HCT116 (cell line): ENCODE data around the gene PRLHR. TPM values are rescaled to one million over a fixed set of nuclear protein-coding genes. Genes with fewer than 3 reads are reported as not detected.

Experiments
- ATAC-seq: fragments of 200-7000 bp; cut with Tn5 transposase; 2 replicates; pipeline ENCODE4 v1.9.1; 2020; ENCODE audit warnings: mild to moderate bottlenecking, moderate library complexity
- BruUV-seq: library from RNA; stranded (reverse); fragments of 400-500 nt; replicated peaks from 2 replicates; lab custom pipeline; 2021; lab: Mats Ljungman, UMichigan
- CTCF ChIA-PET: fragments of 300-600 bp; sonication (Branson Sonifier 250); formaldehyde crosslinking; loops from one replicate; lab custom pipeline; 2021; ENCODE audit warnings: antibody characterized with exemption; lab: Charles Lee
- POLR2A ChIA-PET: fragments of 300-600, 350-600 bp; sonication (Branson Sonifier 250); formaldehyde crosslinking; loops from one replicate; lab custom pipeline; 2021; ENCODE audit warnings: antibody characterized with exemption; lab: Charles Lee
- RAD21 ChIA-PET, 2 experiments: fragments of 300-600 bp; sonication (Branson Sonifier 250); formaldehyde crosslinking; loops; one replicate each; lab custom pipeline; 2023; ENCODE audit warnings: low total read pairs in 2 of 2; ENCODE audit not compliant: uncharacterized antibody in 2 of 2, unreplicated experiment in 2 of 2, low non-redundant PET in 1 of 2; lab: Charles Lee
- DNase-seq: peaks from one replicate; pipeline ENCODE4 v3.0.0-alpha.2; 2010; ENCODE audit warnings: low read depth, low spot score
- H2AFZ ChIP-seq: fragments of 200-600 bp; shearing (Covaris generic), sonication (generic); 2 replicates; pipeline ENCODE4 v1.6.1; 2017; ENCODE audit warnings: low read depth, mixed run types, mixed read lengths, antibody characterized with exemption, low read length; ENCODE audit not compliant: poor library complexity, severe bottlenecking
- H3K27ac ChIP-seq: 2 replicates; pipeline ENCODE4 v1.5.1; 2012; ENCODE audit warnings: low read depth, low read length
- H3K27me3 ChIP-seq: fragments of 200-600 bp; sonication (generic); 2 replicates; pipeline ENCODE4 v1.6.1; 2016; ENCODE audit warnings: mixed run types, low read length, mixed read lengths; ENCODE audit not compliant: insufficient read depth
- H3K36me3 ChIP-seq, 2 experiments: fragments of 200-500 bp in 1 of 2; fragments of 200-600 bp in 1 of 2; sonication (Bioruptor generic) in 1 of 2; sonication (generic) in 1 of 2; 2 replicates each; pipeline versions ENCODE4 v1.5.1 to v1.6.1; 2014 to 2016; ENCODE audit warnings: low read length in 2 of 2, inconsistent platforms in 1 of 2, mixed read lengths in 1 of 2, mixed run types in 1 of 2; ENCODE audit not compliant: insufficient read depth in 2 of 2, control insufficient read depth in 1 of 2
- H3K4me1 ChIP-seq, 2 experiments: fragments of 200-600 bp in 1 of 2; sonication (generic) in 1 of 2; 2 replicates each; pipeline versions ENCODE4 v1.5.1 to v1.6.1; 2012 to 2017; ENCODE audit warnings: low read length in 2 of 2, inconsistent platforms in 1 of 2, mild to moderate bottlenecking in 1 of 2, mixed read lengths in 1 of 2, mixed run types in 1 of 2, moderate library complexity in 1 of 2; ENCODE audit not compliant: insufficient read depth in 2 of 2, control insufficient read depth in 1 of 2
- H3K4me2 ChIP-seq: fragments of 200-600 bp; sonication (generic); 2 replicates; pipeline ENCODE4 v1.6.1; 2017; ENCODE audit warnings: mixed run types, low read length, mixed read lengths
- H3K4me3 ChIP-seq, 2 experiments: fragments of 200-600 bp in 1 of 2; sonication (generic) in 1 of 2; replicated peaks in 1 of 2; 2 replicates each; pipeline ENCODE4 v1.5.1; 2011 to 2016; ENCODE audit warnings: low read length in 2 of 2, control low read depth in 1 of 2, low read depth in 1 of 2, mild to moderate bottlenecking in 1 of 2, mixed read lengths in 1 of 2, mixed run types in 1 of 2
- H3K79me2 ChIP-seq: fragments of 200-600 bp; sonication (generic); 2 replicates; pipeline ENCODE4 v1.6.1; 2017; ENCODE audit warnings: mild to moderate bottlenecking, mixed run types, low read length, moderate library complexity, mixed read lengths; ENCODE audit not compliant: insufficient read depth
- H3K9ac ChIP-seq: fragments of 200-600 bp; sonication (generic); 2 replicates; pipeline ENCODE4 v1.6.1; 2016; ENCODE audit warnings: low read length, mixed read lengths
- H3K9me2 ChIP-seq: fragments of 200-600 bp; sonication (generic), shearing (Covaris generic); 2 replicates; pipeline ENCODE4 v1.6.1; 2017; ENCODE audit warnings: mixed run types, mild to moderate bottlenecking, moderate library complexity; ENCODE audit not compliant: insufficient read depth
- H3K9me3 ChIP-seq, 2 experiments: fragments of 200-500 bp in 1 of 2; fragments of 200-600 bp in 1 of 2; sonication (Bioruptor generic) in 1 of 2; sonication (generic) in 1 of 2; 2 replicates each; pipeline ENCODE4 v1.6.1; 2014 to 2017; ENCODE audit warnings: low read length in 2 of 2, mixed read lengths in 2 of 2, inconsistent platforms in 1 of 2, low read depth in 1 of 2, mild to moderate bottlenecking in 1 of 2, mixed run types in 1 of 2, moderate library complexity in 1 of 2; ENCODE audit not compliant: control insufficient read depth in 1 of 2, insufficient read depth in 1 of 2
- H4K20me1 ChIP-seq: fragments of 200-600 bp; sonication (generic), shearing (Covaris generic); 2 replicates; pipeline ENCODE4 v1.6.1; 2017; ENCODE audit warnings: mixed run types, mild to moderate bottlenecking, moderate library complexity; ENCODE audit not compliant: insufficient read depth
- EGR1 ChIP-seq: IDR thresholded peaks from 2 replicates; pipeline ENCODE4 v1.6.1; 2012; ENCODE audit warnings: low read depth
- ELF1 ChIP-seq: IDR thresholded peaks from 2 replicates; pipeline ENCODE4 v1.6.1; 2012; ENCODE audit warnings: low read depth, borderline replicate concordance
- FOSL1 ChIP-seq: IDR thresholded peaks from 2 replicates; pipeline ENCODE4 v1.6.1; 2012; ENCODE audit warnings: low read depth
- REST ChIP-seq: IDR thresholded peaks from 2 replicates; pipeline ENCODE4 v1.6.1; 2012; ENCODE audit warnings: low read depth
- ZFX ChIP-seq: fragments of 450-650 bp; IDR thresholded peaks from 2 replicates; pipeline ENCODE4 v1.6.1; 2017
- ZNF274 ChIP-seq: fragments of 200-500 bp; sonication (Bioruptor generic); IDR thresholded peaks from 2 replicates; pipeline ENCODE4 v1.6.1; 2014; ENCODE audit warnings: mild to moderate bottlenecking, low read depth, low read length, inconsistent platforms
- intact Hi-C: fragments of 100-400 bp; cut with micrococcal nuclease; formaldehyde crosslinking; loops from 2 replicates; pipeline ENCODE4 v1.10.0; 2022
- total RNA-seq: library from RNA; stranded (reverse); gene quantifications from one replicate; pipeline ENCODE4 v1.2.1, GENCODE V29; 2021; ENCODE audit not compliant: unreplicated experiment

Gene PRLHR
- total RNA-seq, 1 experiment from 2014 or later: not detected

- Histone ChIP-seq H3K9ac (no peak overlapping the region), H3K36me3 (no peaks in the 10 kb centered on the region), H3K79me2 (no peaks in the 10 kb centered on the region), H3K9me3 (no peaks in the 10 kb centered on the region), H3K4me1 (no peaks in the 10 kb centered on the region), H3K27me3 (peaks cover 67% of the 10 kb centered on the region), H2AFZ (no peak overlapping the region), H4K20me1 (no peaks in the 10 kb centered on the region), H3K4me3 (no peak overlapping the region), H3K9me2 (no peaks in the 10 kb centered on the region), H3K27ac (no peak overlapping the region), H3K4me2 (no peak overlapping the region)
- no peak for DNase-seq
- TF ChIP-seq ZFX (no peak), ELF1 (no peak), REST (no peak), EGR1 (no peak), FOSL1 (no peak), ZNF274 (no peak)
- no peak for ATAC-seq
- intact Hi-C loops: loop anchor here (10.0 kb wide), 1 partner anchor 214 kb away; no protein-coding TSS in a partner anchor
- ChIA-PET CTCF (interaction anchor here (1.7 kb wide), 1 partner anchor 131 kb away, joined by 5 read pairs; no protein-coding TSS in a partner anchor), POLR2A (no interaction called here), RAD21 (no interaction called here)
- no TSS peak for BruUV-seq
These were observed 5.1 kb downstream of the PRLHR start for GRCh38 chr10:118590334-118590733.
